NCI-H146 treated with DMSO at 0.1 percent for 48 hours (cell line): ENCODE measurements around the gene CBFA2T3.
"Not testable (repeated sequence)": the region's sequence is repeated elsewhere in the genome, so short reads cannot be mapped to it uniquely, and the experiment has no call there.

ENCODE experiments used
- DNase-seq: peaks from one replicate; lab custom pipeline; 2025; ENCODE audit not compliant: unreplicated experiment; lab: John Stamatoyannopoulos, UW

Gene CBFA2T3

GRCh38 chr16:88894681-88895300 is 82.2 kb downstream of the CBFA2T3 start:
- DNase-seq = no peak

- not testable (repeated sequence) for DNase-seq
Measured at GRCh38 chr16:88894266-88894665, 82.7 kb downstream of the CBFA2T3 start.

- no peak for DNase-seq
Measured at GRCh38 chr16:88893127-88893968, 83.7 kb downstream of the CBFA2T3 start.

- DNase-seq = no peak
Measured at GRCh38 chr16:88892065-88892464, 84.9 kb downstream of the CBFA2T3 start.

GRCh38 chr16:88891083-88891482 is 85.9 kb downstream of the CBFA2T3 start:
- DNase-seq = no peak

- DNase-seq = not testable (repeated sequence)
Measured at GRCh38 chr16:88889702-88890352, 87.2 kb downstream of the CBFA2T3 start.

- DNase-seq = no peak
Measured at GRCh38 chr16:88888461-88889387, 88.3 kb downstream of the CBFA2T3 start.

- no peak for DNase-seq
Measured at GRCh38 chr16:88888057-88888456, 89.0 kb downstream of the CBFA2T3 start.

- DNase-seq = no peak
Measured at GRCh38 chr16:88886845-88887521, 90.0 kb downstream of the CBFA2T3 start.

GRCh38 chr16:88886420-88886844 is 90.6 kb downstream of the CBFA2T3 start:
- DNase-seq = no peak

GRCh38 chr16:88885693-88886280 is 91.2 kb downstream of the CBFA2T3 start:
- no peak for DNase-seq

GRCh38 chr16:88884569-88885271 is 92.3 kb downstream of the CBFA2T3 start:
- DNase-seq = no peak

GRCh38 chr16:88883946-88884345 is 93.1 kb downstream of the CBFA2T3 start:
- DNase-seq = no peak

GRCh38 chr16:88883117-88883895 is 93.7 kb downstream of the CBFA2T3 start:
- DNase-seq = no peak

- no peak for DNase-seq
Measured at GRCh38 chr16:88882358-88883030, 94.5 kb downstream of the CBFA2T3 start.

- DNase-seq = no peak
Measured at GRCh38 chr16:88881675-88882357, 95.2 kb downstream of the CBFA2T3 start.

- no peak for DNase-seq
Measured at GRCh38 chr16:88881007-88881615, 95.9 kb downstream of the CBFA2T3 start.
